MM.1S (cell line): ENCODE results near the gene NT5M.

Experiments used
- CTCF ChIP-seq: fragments of 300-600 bp; sonication (generic); IDR thresholded peaks from 2 replicates; pipeline ENCODE4 v1.5.1; 2016; ENCODE audit warnings: antibody characterized with exemption, low read length, mixed read lengths
- EZH2 ChIP-seq: fragments of 300-600 bp; sonication (generic); optimal IDR thresholded peaks from 2 replicates; pipeline ENCODE3; 2017; ENCODE audit warnings: low read depth, mild to moderate bottlenecking, antibody characterized with exemption, low read length, mixed read lengths
- EZH2phosphoT487 ChIP-seq: fragments of 300-600 bp; sonication (generic); IDR thresholded peaks from 2 replicates; pipeline ENCODE4 v1.6.1; 2018; ENCODE audit warnings: antibody characterized with exemption, low read length

GRCh38 chr17:17380145-17380925 is 77.2 kb downstream of the NT5M start:
- TF ChIP-seq CTCF (no peak), EZH2 (no peak), EZH2phosphoT487 (no peak)
